OCI-LY3 (cell line): ENCODE data around the gene TSEN2.

ENCODE experiments used
- EZH2phosphoT487 ChIP-seq: fragments of 200-600 bp; shearing (Covaris generic); IDR thresholded peaks from 2 replicates; pipeline ENCODE4 v1.6.1; 2018; ENCODE audit warnings: antibody characterized with exemption, mixed run types, low read depth
- TF ChIP-seq, protein P1 (sequence below): fragments of 200-600, 300-600 bp; sonication (generic); IDR thresholded peaks from 2 replicates; pipeline ENCODE4 v1.5.1; 2014; ENCODE audit warnings: antibody characterized with exemption, low read length, low read depth

DNA sequence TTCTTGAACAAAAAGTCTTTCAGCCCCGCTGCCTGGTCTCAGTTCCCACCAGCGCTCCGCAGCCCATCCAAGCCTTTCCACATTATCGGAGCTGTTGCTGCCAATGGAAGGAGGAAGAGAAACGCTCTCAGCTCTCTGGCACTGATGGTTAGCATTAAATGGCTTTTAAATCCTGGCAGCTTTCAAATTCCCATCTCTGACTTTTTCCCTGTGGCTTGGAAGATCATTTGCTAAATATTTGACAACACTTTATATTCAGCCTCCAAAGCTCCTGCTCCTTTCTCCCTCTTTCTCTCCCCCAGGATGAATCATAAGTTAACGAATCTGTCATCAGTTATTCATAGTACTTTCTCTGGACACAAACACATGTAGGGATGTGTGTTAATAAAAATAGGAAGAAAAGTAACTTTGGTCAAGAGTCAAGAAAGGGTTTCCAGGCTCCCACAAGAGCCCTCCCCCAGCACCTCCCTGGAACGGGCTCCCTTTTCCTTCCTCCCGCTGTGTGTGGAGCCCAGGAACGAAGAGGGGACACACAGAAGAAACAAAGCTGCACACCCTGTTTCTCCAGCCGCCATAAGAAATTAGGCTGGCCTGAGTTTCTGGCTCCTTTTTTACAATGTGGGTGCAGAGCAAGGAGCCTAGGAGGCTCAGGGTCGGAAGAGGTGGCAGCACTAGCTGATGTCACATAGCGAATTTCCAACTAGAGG, 47.6 kb upstream of the TSEN2 start:
- TF ChIP-seq, protein P1, sequence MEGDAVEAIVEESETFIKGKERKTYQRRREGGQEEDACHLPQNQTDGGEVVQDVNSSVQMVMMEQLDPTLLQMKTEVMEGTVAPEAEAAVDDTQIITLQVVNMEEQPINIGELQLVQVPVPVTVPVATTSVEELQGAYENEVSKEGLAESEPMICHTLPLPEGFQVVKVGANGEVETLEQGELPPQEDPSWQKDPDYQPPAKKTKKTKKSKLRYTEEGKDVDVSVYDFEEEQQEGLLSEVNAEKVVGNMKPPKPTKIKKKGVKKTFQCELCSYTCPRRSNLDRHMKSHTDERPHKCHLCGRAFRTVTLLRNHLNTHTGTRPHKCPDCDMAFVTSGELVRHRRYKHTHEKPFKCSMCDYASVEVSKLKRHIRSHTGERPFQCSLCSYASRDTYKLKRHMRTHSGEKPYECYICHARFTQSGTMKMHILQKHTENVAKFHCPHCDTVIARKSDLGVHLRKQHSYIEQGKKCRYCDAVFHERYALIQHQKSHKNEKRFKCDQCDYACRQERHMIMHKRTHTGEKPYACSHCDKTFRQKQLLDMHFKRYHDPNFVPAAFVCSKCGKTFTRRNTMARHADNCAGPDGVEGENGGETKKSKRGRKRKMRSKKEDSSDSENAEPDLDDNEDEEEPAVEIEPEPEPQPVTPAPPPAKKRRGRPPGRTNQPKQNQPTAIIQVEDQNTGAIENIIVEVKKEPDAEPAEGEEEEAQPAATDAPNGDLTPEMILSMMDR, result no peak
- TF ChIP-seq EZH2phosphoT487, result no peak
